ENCODE results near the gene FOXN3. TPM values are rescaled to one million over a fixed set of nuclear protein-coding genes. Genes with fewer than 3 reads are reported as not detected.

FOXN3 gene
- total and polyA plus RNA-seq, 2 donors (not counting 1 experiment from before 2014, with no cell fraction given): 27.9 to 33.3 TPM

DNA sequence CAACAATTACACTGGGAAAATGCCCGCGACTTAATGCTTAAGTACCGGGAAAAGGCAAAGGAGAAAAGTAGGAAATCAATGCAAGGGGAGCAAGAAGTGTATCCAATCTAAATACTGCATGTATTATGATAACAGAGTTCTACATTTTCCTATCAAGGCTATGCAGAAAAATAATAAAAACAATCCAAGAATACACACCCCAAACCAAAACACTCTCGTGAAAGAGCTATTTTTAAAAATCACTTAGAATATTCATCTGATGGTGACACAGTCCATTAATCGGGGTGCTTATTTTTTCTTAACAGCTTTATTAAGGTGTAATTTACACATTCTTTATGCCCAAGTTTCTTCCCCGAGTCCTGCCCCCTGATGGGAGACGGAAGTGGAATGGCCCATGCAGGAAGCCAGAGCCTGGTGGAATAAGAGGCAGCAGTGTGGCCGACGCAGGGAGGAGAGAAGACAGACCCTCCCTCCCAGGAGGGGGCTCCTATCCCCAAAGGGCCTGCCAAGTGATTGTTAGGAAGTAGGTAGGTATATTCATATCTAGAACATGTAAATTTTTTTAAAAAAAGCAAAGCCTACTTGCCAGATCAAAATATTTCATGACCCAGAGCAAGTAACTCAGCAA, 174.3 kb downstream of the FOXN3 start:
- no peak overlapping the region for H3K4me2 ChIP-seq (ENCODE audit: extremely low read depth, insufficient read depth, low read length)
- DNase-seq (ENCODE audit: low read depth in 2 of 2): no peak

DNA sequence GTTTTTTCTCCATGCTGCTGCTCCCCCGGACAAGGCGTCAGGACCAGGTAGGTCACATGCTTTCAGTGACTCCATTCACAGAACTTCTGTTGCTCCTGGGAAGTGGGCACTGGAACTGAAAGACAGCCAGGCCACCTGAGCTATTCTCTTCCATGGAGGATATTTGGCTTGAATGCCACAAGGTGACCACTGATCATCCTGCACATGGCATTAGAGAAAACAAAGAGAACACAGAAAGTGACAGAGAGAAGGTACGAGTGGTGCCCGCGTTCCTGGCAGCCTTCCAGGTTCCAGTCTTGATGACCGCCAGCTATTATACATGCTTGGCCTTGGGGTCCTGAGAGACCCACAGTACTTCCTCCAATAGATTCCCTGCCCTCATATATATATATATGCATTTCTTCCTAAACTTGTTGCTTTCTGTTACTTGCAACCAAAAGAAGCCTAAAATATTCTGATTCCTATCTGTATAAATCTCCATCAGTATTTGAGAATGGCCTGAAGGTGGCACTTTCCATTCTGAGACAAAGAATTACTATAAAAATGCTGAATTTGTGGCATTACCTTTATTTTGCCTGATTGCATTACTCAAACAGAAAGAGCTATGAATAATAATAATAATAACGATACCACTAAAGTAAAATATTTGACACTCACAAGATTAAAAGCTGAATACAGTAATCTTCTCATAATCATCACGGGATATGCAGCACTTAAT, 174.9 kb downstream of the FOXN3 start:
- no peak overlapping the region for H3K27ac ChIP-seq (ENCODE audit: insufficient read depth, low read length)
- no peak overlapping the region for H2AFZ ChIP-seq (ENCODE audit: low read length)
- H3K4me3 ChIP-seq (replicated peaks in 1 of 4; ENCODE audit: control extremely low read depth in 1 of 4, insufficient read depth in 1 of 4, low read depth in 3 of 4, low read length in 4 of 4): no peak overlapping the region
- no peaks in the 10 kb centered on the region for H3K27me3 ChIP-seq (ENCODE audit: control insufficient read depth, insufficient read depth, low read length)
- no peaks in the 10 kb centered on the region for H3K9me3 ChIP-seq (ENCODE audit: control insufficient read depth, insufficient read depth, low read depth, low read length)
- no peaks in the 10 kb centered on the region for H3K36me3 ChIP-seq (ENCODE audit: control insufficient read depth, insufficient read depth, low read length)
- no peak for DNase-seq (ENCODE audit: low read depth in 2 of 2)
- no peaks in the 10 kb centered on the region for H3K79me2 ChIP-seq (ENCODE audit: control insufficient read depth, insufficient read depth, low read length)
- TF ChIP-seq, protein P1, sequence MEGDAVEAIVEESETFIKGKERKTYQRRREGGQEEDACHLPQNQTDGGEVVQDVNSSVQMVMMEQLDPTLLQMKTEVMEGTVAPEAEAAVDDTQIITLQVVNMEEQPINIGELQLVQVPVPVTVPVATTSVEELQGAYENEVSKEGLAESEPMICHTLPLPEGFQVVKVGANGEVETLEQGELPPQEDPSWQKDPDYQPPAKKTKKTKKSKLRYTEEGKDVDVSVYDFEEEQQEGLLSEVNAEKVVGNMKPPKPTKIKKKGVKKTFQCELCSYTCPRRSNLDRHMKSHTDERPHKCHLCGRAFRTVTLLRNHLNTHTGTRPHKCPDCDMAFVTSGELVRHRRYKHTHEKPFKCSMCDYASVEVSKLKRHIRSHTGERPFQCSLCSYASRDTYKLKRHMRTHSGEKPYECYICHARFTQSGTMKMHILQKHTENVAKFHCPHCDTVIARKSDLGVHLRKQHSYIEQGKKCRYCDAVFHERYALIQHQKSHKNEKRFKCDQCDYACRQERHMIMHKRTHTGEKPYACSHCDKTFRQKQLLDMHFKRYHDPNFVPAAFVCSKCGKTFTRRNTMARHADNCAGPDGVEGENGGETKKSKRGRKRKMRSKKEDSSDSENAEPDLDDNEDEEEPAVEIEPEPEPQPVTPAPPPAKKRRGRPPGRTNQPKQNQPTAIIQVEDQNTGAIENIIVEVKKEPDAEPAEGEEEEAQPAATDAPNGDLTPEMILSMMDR (conservative IDR thresholded peaks at IDR 0.05 in 1 of 2, IDR thresholded peaks at IDR 0.05 in 1 of 2; ENCODE audit: low read depth in 1 of 2, low read length in 2 of 2): peak in 1 of 2 donors; percentile 15
- TF ChIP-seq EZH2 (IDR thresholded peaks at IDR 0.05; ENCODE audit: low read length, missing control alignments): no peak
- H3K4me1 ChIP-seq (ENCODE audit: control insufficient read depth, extremely low read depth, insufficient read depth, low read length): no peaks in the 10 kb centered on the region
- no peak overlapping the region for H3K4me2 ChIP-seq (ENCODE audit: extremely low read depth, insufficient read depth, low read length)
- no peak overlapping the region for H3K9ac ChIP-seq (ENCODE audit: insufficient read depth, low read length)
- no peaks in the 10 kb centered on the region for H4K20me1 ChIP-seq (ENCODE audit: control insufficient read depth, extremely low read depth, insufficient read depth, low read length)

More for the DNA sequence above, 174.3 kb downstream of the FOXN3 start:
- Histone ChIP-seq H4K20me1 (ENCODE audit: control insufficient read depth, extremely low read depth, insufficient read depth, low read length) (no peaks in the 10 kb centered on the region), H3K4me1 (ENCODE audit: control insufficient read depth, extremely low read depth, insufficient read depth, low read length) (no peaks in the 10 kb centered on the region), H3K36me3 (ENCODE audit: control insufficient read depth, insufficient read depth, low read length) (no peaks in the 10 kb centered on the region), H3K27me3 (ENCODE audit: control insufficient read depth, insufficient read depth, low read length) (no peaks in the 10 kb centered on the region), H2AFZ (ENCODE audit: low read length) (no peak overlapping the region), H3K9ac (ENCODE audit: insufficient read depth, low read length) (no peak overlapping the region), H3K4me3 (replicated peaks in 1 of 4; ENCODE audit: control extremely low read depth in 1 of 4, insufficient read depth in 1 of 4, low read depth in 3 of 4, low read length in 4 of 4) (no peak overlapping the region), H3K79me2 (ENCODE audit: control insufficient read depth, insufficient read depth, low read length) (no peaks in the 10 kb centered on the region), H3K27ac (ENCODE audit: insufficient read depth, low read length) (no peak overlapping the region), H3K9me3 (ENCODE audit: control insufficient read depth, insufficient read depth, low read depth, low read length) (no peaks in the 10 kb centered on the region)
- TF ChIP-seq, protein P1 (conservative IDR thresholded peaks at IDR 0.05 in 1 of 2, IDR thresholded peaks at IDR 0.05 in 1 of 2; ENCODE audit: low read depth in 1 of 2, low read length in 2 of 2): no peak
- no peak for TF ChIP-seq EZH2 (IDR thresholded peaks at IDR 0.05; ENCODE audit: low read length, missing control alignments)

- Histone ChIP-seq H3K27ac (ENCODE audit: insufficient read depth, low read length) (no peak overlapping the region), H3K27me3 (ENCODE audit: control insufficient read depth, insufficient read depth, low read length) (no peaks in the 10 kb centered on the region), H3K9ac (ENCODE audit: insufficient read depth, low read length) (no peak overlapping the region), H3K4me2 (ENCODE audit: extremely low read depth, insufficient read depth, low read length) (no peak overlapping the region), H3K4me3 (replicated peaks in 1 of 4; ENCODE audit: control extremely low read depth in 1 of 4, insufficient read depth in 1 of 4, low read depth in 3 of 4, low read length in 4 of 4) (no peak overlapping the region), H4K20me1 (ENCODE audit: control insufficient read depth, extremely low read depth, insufficient read depth, low read length) (no peaks in the 10 kb centered on the region), H2AFZ (ENCODE audit: low read length) (no peak overlapping the region), H3K9me3 (ENCODE audit: control insufficient read depth, insufficient read depth, low read depth, low read length) (no peaks in the 10 kb centered on the region), H3K79me2 (ENCODE audit: control insufficient read depth, insufficient read depth, low read length) (no peaks in the 10 kb centered on the region), H3K36me3 (ENCODE audit: control insufficient read depth, insufficient read depth, low read length) (no peaks in the 10 kb centered on the region), H3K4me1 (ENCODE audit: control insufficient read depth, extremely low read depth, insufficient read depth, low read length) (no peaks in the 10 kb centered on the region)
- no peak for DNase-seq (ENCODE audit: low read depth in 2 of 2)
- TF ChIP-seq, protein P1 (conservative IDR thresholded peaks at IDR 0.05 in 1 of 2, IDR thresholded peaks at IDR 0.05 in 1 of 2; ENCODE audit: low read depth in 1 of 2, low read length in 2 of 2): no peak
- TF ChIP-seq EZH2 (IDR thresholded peaks at IDR 0.05; ENCODE audit: low read length, missing control alignments): no peak
Observed at GRCh38 chr14:89241257-89241656, 175.8 kb downstream of the FOXN3 start.
